ENCODE results near the gene WDR70. TPM values are rescaled to one million over a fixed set of nuclear protein-coding genes. Genes with fewer than 3 reads are reported as not detected.
"Not testable (repeated sequence)": the region's sequence is repeated elsewhere in the genome, so short reads cannot be mapped to it uniquely, and the experiment has no call there.

Gene WDR70
- total RNA-seq, 1 experiment from 2014 or later = 78.2 TPM

- no peak overlapping the region for H3K27ac ChIP-seq
- no peaks in the 10 kb centered on the region for H3K9me3 ChIP-seq (ENCODE audit: insufficient read depth, low read depth)
- DNase-seq = no peak
- CTCF ChIA-PET = no interaction called here
- H3K36me3 ChIP-seq (ENCODE audit: low read depth) = no peaks in the 10 kb centered on the region
- POLR2A ChIA-PET (ENCODE audit: unreplicated experiment) = interaction anchor here (0.7 kb wide), 1 partner anchor 15 kb away, joined by 16 read pairs; no protein-coding TSS in a partner anchor
- H3K27me3 ChIP-seq (ENCODE audit: insufficient read depth, low read depth) = no peaks in the 10 kb centered on the region
- H3K4me3 ChIP-seq = no peak overlapping the region
- intact Hi-C loops (cut with micrococcal nuclease; ENCODE audit: unreplicated experiment) = no loop called here
- H3K79me2 ChIP-seq (ENCODE audit: low read depth) = no peaks in the 10 kb centered on the region
- no peak overlapping the region for H3K4me2 ChIP-seq
- no peaks in the 10 kb centered on the region; the same call in 1 of the 2 replicates for H3F3A ChIP-seq (ENCODE audit: insufficient read depth, low read depth)
- BruUV-seq (replicated peaks) = no TSS peak
- H2AFZ ChIP-seq = no peak overlapping the region
- H3K9me2 ChIP-seq (ENCODE audit: insufficient read depth) = no peaks in the 10 kb centered on the region
- H3K4me1 ChIP-seq (replicated peaks; ENCODE audit: insufficient read depth) = no peaks in the 10 kb centered on the region
- TF ChIP-seq CTCF (conservative IDR thresholded peaks at IDR 0.05) (no peak), EZH2 (IDR thresholded peaks at IDR 0.05; ENCODE audit: low read depth) (no peak)
- no peaks in the 10 kb centered on the region for H4K20me1 ChIP-seq (ENCODE audit: insufficient read depth)
These were observed 240.2 kb downstream of the WDR70 start for GRCh38 chr5:37619353-37619752.

GRCh38 chr5:37622354-37622753, 243.2 kb downstream of the WDR70 start:
- H3K36me3 ChIP-seq (ENCODE audit: low read depth); H4K20me1 ChIP-seq (ENCODE audit: insufficient read depth); CTCF ChIA-PET; H3K4me3 ChIP-seq; intact Hi-C loops (cut with micrococcal nuclease; ENCODE audit: unreplicated experiment); POLR2A ChIA-PET (ENCODE audit: unreplicated experiment); H3K9me3 ChIP-seq (ENCODE audit: insufficient read depth, low read depth); H3K79me2 ChIP-seq (ENCODE audit: low read depth); H3K27ac ChIP-seq; H3F3A ChIP-seq (ENCODE audit: insufficient read depth, low read depth); BruUV-seq (replicated peaks); H3K27me3 ChIP-seq (ENCODE audit: insufficient read depth, low read depth); H3K4me2 ChIP-seq; H3K4me1 ChIP-seq (replicated peaks; ENCODE audit: insufficient read depth); H3K9me2 ChIP-seq (ENCODE audit: insufficient read depth); DNase-seq; H2AFZ ChIP-seq: not testable (repeated sequence)

GRCh38 chr5:37626266-37626665, 247.1 kb downstream of the WDR70 start:
- Histone ChIP-seq H3K27ac (no peak overlapping the region), H3K36me3 (ENCODE audit: low read depth) (no peaks in the 10 kb centered on the region), H2AFZ (no peak overlapping the region), H3K4me3 (no peak overlapping the region), H3K9me2 (ENCODE audit: insufficient read depth) (no peaks in the 10 kb centered on the region), H3K4me2 (no peak overlapping the region), H4K20me1 (ENCODE audit: insufficient read depth) (no peaks in the 10 kb centered on the region), H3K79me2 (ENCODE audit: low read depth) (no peaks in the 10 kb centered on the region), H3K4me1 (replicated peaks; ENCODE audit: insufficient read depth) (no peaks in the 10 kb centered on the region), H3K27me3 (ENCODE audit: insufficient read depth, low read depth) (no peaks in the 10 kb centered on the region), H3F3A (ENCODE audit: insufficient read depth, low read depth) (no peaks in the 10 kb centered on the region), H3K9me3 (ENCODE audit: insufficient read depth, low read depth) (0 out of 2 replicates have a peak, but pooled peaks cover 13% of the 10 kb centered on the region)
- ChIA-PET POLR2A (ENCODE audit: unreplicated experiment) (no interaction called here), CTCF (no interaction called here)
- TF ChIP-seq CTCF (conservative IDR thresholded peaks at IDR 0.05) = no peak
- TF ChIP-seq EZH2 (IDR thresholded peaks at IDR 0.05; ENCODE audit: low read depth) = no peak
- DNase-seq = no peak
- no TSS peak for BruUV-seq (replicated peaks)
- intact Hi-C loops (cut with micrococcal nuclease; ENCODE audit: unreplicated experiment) = no loop called here

GRCh38 chr5:37628876-37629275, 249.8 kb downstream of the WDR70 start:
- Histone ChIP-seq H3K36me3 (ENCODE audit: low read depth) (no peaks in the 10 kb centered on the region), H3F3A (ENCODE audit: insufficient read depth, low read depth) (no peaks in the 10 kb centered on the region), H2AFZ (no peak overlapping the region), H3K9me3 (ENCODE audit: insufficient read depth, low read depth) (0 out of 2 replicates have a peak, but pooled peaks cover 13% of the 10 kb centered on the region), H3K27me3 (ENCODE audit: insufficient read depth, low read depth) (no peaks in the 10 kb centered on the region), H4K20me1 (ENCODE audit: insufficient read depth) (no peaks in the 10 kb centered on the region), H3K79me2 (ENCODE audit: low read depth) (no peaks in the 10 kb centered on the region), H3K4me3 (no peak overlapping the region), H3K4me1 (replicated peaks; ENCODE audit: insufficient read depth) (no peaks in the 10 kb centered on the region), H3K4me2 (no peak overlapping the region), H3K27ac (no peak overlapping the region), H3K9me2 (ENCODE audit: insufficient read depth) (no peaks in the 10 kb centered on the region)
- intact Hi-C loops (cut with micrococcal nuclease; ENCODE audit: unreplicated experiment) = no loop called here
- no peak for TF ChIP-seq CTCF (conservative IDR thresholded peaks at IDR 0.05)
- no peak for TF ChIP-seq EZH2 (IDR thresholded peaks at IDR 0.05; ENCODE audit: low read depth)
- BruUV-seq (replicated peaks) = no TSS peak
- POLR2A ChIA-PET (ENCODE audit: unreplicated experiment) = no interaction called here
- CTCF ChIA-PET = no interaction called here
- DNase-seq = no peak

Measured in PC-9 (cell line).